Stomach (tissue), 9 donors: ENCODE data around the gene C19orf81. TPM values are rescaled to one million over a fixed set of nuclear protein-coding genes. Genes with fewer than 3 reads are reported as not detected.

Experiments
- DNase-seq, 2 donors: peaks; one replicate each; pipeline versions ENCODE4 v3.0.0 to v3.0.0-alpha.2; 2013 to 2019
- H3K27ac ChIP-seq, 5 donors: fragments of 200-600 bp in 4 of 5; sonication (generic) in 4 of 5; one replicate each; pipeline ENCODE4 v1.5.1; 2013 to 2019; ENCODE audit warnings: mild to moderate bottlenecking in 1 of 5, moderate library complexity in 1 of 5
- H3K27me3 ChIP-seq, 3 donors: fragments of 200-600 bp; sonication (generic); one replicate each; pipeline ENCODE4 v1.5.1; 2017 to 2019; ENCODE audit warnings: mixed run types in 1 of 3
- H3K36me3 ChIP-seq, 4 donors: fragments of 200-600 bp; sonication (generic); 1 replicate in 3 of 4; 2 replicates in 1 of 4; pipeline ENCODE4 v1.5.1; 2016 to 2019
- H3K4me1 ChIP-seq, 4 donors: fragments of 200-600 bp; sonication (generic); one replicate each; pipeline ENCODE4 v1.5.1; 2016 to 2019
- H3K4me3 ChIP-seq, 4 donors: fragments of 200-600 bp; sonication (generic) in 3 of 4; one replicate each; pipeline ENCODE4 v1.5.1; 2016 to 2019; ENCODE audit warnings: mild to moderate bottlenecking in 1 of 4
- H3K9me3 ChIP-seq, 4 donors: fragments of 200-600 bp; sonication (generic); one replicate each; pipeline ENCODE4 v1.5.1; 2016 to 2019
- CTCF ChIP-seq, 7 experiments: fragments of 450-650 bp in 4 of 7; fragments of 200-600 bp in 3 of 7; sonication (generic) in 3 of 7; IDR thresholded peaks; one replicate each; pipeline ENCODE4 v1.5.1; 2016 to 2019; ENCODE audit warnings: antibody characterized with exemption in 7 of 7, control low read depth in 2 of 7, mild to moderate bottlenecking in 1 of 7
- EP300 ChIP-seq: sonication (generic); formaldehyde crosslinking; IDR thresholded peaks from one replicate; pipeline ENCODE4 v1.6.1; 2017; ENCODE audit warnings: antibody characterized with exemption
- POLR2A ChIP-seq, 4 donors: fragments of 450-650 bp; IDR thresholded peaks; one replicate each; pipeline ENCODE4 v1.6.1; 2016; ENCODE audit warnings: antibody characterized with exemption in 4 of 4, control low read depth in 2 of 4, mild to moderate bottlenecking in 1 of 4, moderate library complexity in 1 of 4
- POLR2AphosphoS5 ChIP-seq, 3 donors: sonication (generic); formaldehyde crosslinking; IDR thresholded peaks; one replicate each; pipeline ENCODE4 v1.6.1; 2016; ENCODE audit warnings: antibody characterized with exemption in 3 of 3
- WGBS, 5 donors: extraction: QIAGEN DNeasy Blood & Tissue Kit in 3 of 5; methylation state at CpG; one replicate each; pipeline versions ENCODE4 v1.1.5 to v1.1.7; 2013 to 2018; 5-methylcytosine and 5-hydroxymethylcytosine counted together
- intact Hi-C: fragments of 100-400 bp; cut with DNase I; formaldehyde crosslinking; loops from one replicate; pipeline ENCODE4 v1.15.1; 2023; ENCODE audit warnings: low total_unique reads
- polyA plus RNA-seq, 3 donors: library from polyadenylated mRNA; stranded (reverse); fragments of 200-250 nt; gene quantifications; one replicate each; pipeline ENCODE4 v1.2.3, GENCODE V29; 2013
- total RNA-seq, 5 donors: library from RNA; depleted of rRNA; stranded (reverse); fragments of >200 nt; gene quantifications; one replicate each; pipeline versions ENCODE4 v1.1.0 to v1.2.3, GENCODE V29; 2014 to 2016
- donor health status: healthy with polysubstance abuse.
- donor health status: Bipolar disorder and iron deficiency.
- donor health status: healthy.

The C19orf81 gene
- total and polyA plus RNA-seq, 8 donors: 2.3 TPM; not detected in 7

- intact Hi-C loops: no loop called here
- Histone ChIP-seq H3K9me3 (no peaks in the 10 kb centered on the region), H3K36me3 (no peaks in the 10 kb centered on the region), H3K27ac (no peak overlapping the region), H3K27me3 (peaks cover 24 to 100% (median 47%) of the 10 kb centered on the region in 3 donors), H3K4me3 (no peak overlapping the region), H3K4me1 (peaks cover 0 to 7% (median 3%) of the 10 kb centered on the region in 4 donors)
- WGBS, 5 donors: 0 to 8% (median 2%) methylated on average over 7 to 45 of the region's 51 CpGs
- TF ChIP-seq EP300 (no peak), POLR2AphosphoS5 (IDR thresholded peaks at IDR 0.05) (no peak), CTCF (IDR thresholded peaks at IDR 0.05) (no peak), POLR2A (IDR thresholded peaks at IDR 0.05) (no peak)
- DNase-seq: no peak
These were observed 45.5 kb downstream of the C19orf81 start for GRCh38 chr19:50694815-50695145.

DNA sequence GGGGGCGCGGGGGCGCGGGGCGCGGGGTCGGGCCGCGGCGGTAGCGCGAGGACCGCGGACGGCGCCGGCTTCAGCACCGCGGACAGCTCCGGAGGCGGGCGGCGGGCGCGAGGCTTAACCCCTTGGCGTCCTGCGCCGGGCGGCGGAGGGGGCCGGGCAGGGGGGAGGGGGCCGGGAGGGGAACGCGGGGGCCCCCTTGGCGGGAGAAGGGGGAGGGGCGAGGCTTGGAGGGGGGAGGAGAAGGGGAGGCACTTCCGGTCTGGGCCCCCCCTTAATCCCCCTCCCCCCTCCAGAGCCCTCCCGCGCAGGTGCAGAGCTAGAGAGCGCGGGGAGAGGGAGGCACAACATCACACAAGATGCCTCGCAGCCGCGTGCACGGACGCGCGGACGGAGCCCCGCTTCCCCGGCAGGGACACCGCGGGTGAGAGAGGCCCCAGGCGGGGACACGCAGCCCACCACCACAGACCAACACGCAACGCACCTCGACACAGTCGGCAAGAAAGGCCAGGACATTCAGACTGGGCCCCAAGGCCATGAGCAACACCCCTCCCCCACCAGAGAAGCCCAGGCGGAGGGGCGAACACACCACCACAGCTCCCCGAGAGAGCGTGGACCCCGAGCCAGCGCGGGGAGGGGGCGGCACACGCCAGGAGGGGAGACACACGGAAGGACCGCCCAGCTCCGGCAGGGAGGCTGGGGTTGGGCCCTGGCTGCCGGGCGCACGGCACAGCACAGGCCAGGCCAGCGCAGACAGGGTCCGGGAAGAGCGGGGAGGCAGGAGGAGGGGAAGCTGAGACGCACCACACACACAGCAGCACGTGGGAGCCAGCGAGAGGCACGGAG lies 46.2 kb downstream of the C19orf81 start:
- WGBS, 5 donors: 1 to 10% (median 6%) methylated on average over 44 to 78 of the region's 81 CpGs
- Histone ChIP-seq H3K27ac (no peak overlapping the region), H3K9me3 (no peaks in the 10 kb centered on the region), H3K4me3 (no peak overlapping the region), H3K27me3 (peaks cover 24 to 100% (median 47%) of the 10 kb centered on the region in 3 donors), H3K36me3 (no peaks in the 10 kb centered on the region), H3K4me1 (peaks cover 0 to 7% (median 3%) of the 10 kb centered on the region in 4 donors)
- intact Hi-C loops: no loop called here
- TF ChIP-seq CTCF (IDR thresholded peaks at IDR 0.05) (no peak), POLR2AphosphoS5 (IDR thresholded peaks at IDR 0.05) (no peak), EP300 (no peak), POLR2A (IDR thresholded peaks at IDR 0.05) (no peak)
- peak in 1 of 2 donors; percentile 76 for DNase-seq

DNA sequence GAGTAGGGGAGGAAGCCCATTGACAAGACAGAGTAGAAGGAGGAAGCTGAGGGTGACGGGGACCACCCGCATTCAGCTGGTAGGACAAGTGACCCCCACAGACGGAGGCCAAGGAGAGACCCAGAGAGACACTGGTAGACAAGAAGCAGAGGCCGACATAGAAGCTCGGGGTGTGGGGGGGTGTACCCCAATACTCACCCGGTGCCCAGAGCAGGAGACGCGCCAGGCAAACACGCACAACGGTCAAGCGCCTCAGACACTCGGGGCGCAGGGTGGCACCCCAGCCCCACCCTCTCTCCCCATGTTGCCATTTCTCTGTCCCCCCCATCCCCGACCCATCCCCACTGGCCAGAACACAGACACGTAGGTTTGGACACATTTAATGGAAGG lies 46.8 kb downstream of the C19orf81 start:
- no peak for TF ChIP-seq EP300
- TF ChIP-seq POLR2A (IDR thresholded peaks at IDR 0.05): no peak
- no peak for TF ChIP-seq POLR2AphosphoS5 (IDR thresholded peaks at IDR 0.05)
- 47 to 58% (median 56%) methylated on average over 11 to 15 of the region's 15 CpGs for WGBS, 5 donors
- no peak overlapping the region for H3K27ac ChIP-seq

DNA sequence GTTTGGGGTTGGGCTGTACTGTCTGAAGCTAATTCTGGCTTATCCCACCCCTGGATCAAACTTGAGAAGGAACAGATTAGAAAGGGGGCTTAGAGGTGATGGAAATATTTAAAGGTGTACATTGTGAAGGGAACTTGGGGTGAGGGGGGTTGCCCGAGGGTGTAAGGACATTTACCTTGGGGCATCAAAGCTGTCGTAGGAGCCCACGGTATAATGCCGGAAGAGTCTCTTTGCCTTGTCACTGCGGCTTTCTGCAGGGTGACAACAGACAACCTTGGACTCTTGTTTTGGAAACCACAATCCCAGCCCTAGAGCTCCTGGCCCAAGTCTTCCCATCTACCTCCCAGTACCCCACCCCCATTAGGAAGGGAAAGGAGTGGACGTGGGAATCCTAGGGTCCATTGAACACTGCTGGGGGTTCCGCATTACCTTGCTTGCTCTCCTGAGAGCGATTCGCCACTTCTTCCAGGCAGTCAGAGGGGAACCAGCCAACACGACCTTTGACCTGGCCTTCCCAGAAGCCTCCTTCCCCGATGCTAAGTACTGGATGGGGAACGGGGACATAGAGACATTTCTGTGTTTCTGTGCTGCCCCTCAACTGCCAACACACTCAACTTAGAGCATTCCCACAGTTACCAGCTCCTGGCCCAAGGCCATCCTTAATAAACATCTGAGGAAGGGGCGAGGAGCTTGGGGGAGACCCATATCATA lies 48.3 kb downstream of the C19orf81 start:
- H3K4me3 ChIP-seq: no peak overlapping the region
- H3K36me3 ChIP-seq: no peaks in the 10 kb centered on the region
- no peaks in the 10 kb centered on the region for H3K9me3 ChIP-seq
- H3K27me3 ChIP-seq: peaks cover 29 to 100% (median 41%) of the 10 kb centered on the region in 3 donors
- WGBS, 5 donors: 66 to 74% (median 69%) methylated on average over 13 of the region's 13 CpGs
- no peak for DNase-seq
- H3K27ac ChIP-seq: no peak overlapping the region
- TF ChIP-seq POLR2AphosphoS5 (IDR thresholded peaks at IDR 0.05) (no peak), EP300 (no peak), CTCF (IDR thresholded peaks at IDR 0.05) (no peak), POLR2A (IDR thresholded peaks at IDR 0.05) (no peak)
- intact Hi-C loops: no loop called here
- H3K4me1 ChIP-seq: peaks cover 0 to 7% (median 3%) of the 10 kb centered on the region in 4 donors

More for the DNA sequence above, 46.8 kb downstream of the C19orf81 start:
- Histone ChIP-seq H3K4me3 (no peak overlapping the region), H3K9me3 (no peaks in the 10 kb centered on the region), H3K27me3 (peaks cover 24 to 100% (median 42%) of the 10 kb centered on the region in 3 donors), H3K36me3 (no peaks in the 10 kb centered on the region), H3K4me1 (peaks cover 0 to 7% (median 3%) of the 10 kb centered on the region in 4 donors)
- no peak for DNase-seq
- intact Hi-C loops: no loop called here
